ENCODE results near the gene CCDC181.

GRCh38 chr1:169387399-169387798, 39.9 kb downstream of the CCDC181 start:
- TF ChIP-seq EZH2 (IDR thresholded peaks at IDR 0.05; ENCODE audit: insufficient read depth, poor library complexity, severe bottlenecking) (no peak), EZH2phosphoT487 (IDR thresholded peaks at IDR 0.05; ENCODE audit: insufficient read depth, low read depth) (no peak)
